NB4 (cell line): ENCODE measurements around the gene KIF22.

Experiments used
- MYC ChIP-seq: IDR thresholded peaks from 2 replicates; pipeline ENCODE4 v1.6.1; 2011; ENCODE audit warnings: low read depth, low read length
- POLR2A ChIP-seq: IDR thresholded peaks from 2 replicates; pipeline ENCODE4 v1.6.1; 2011; ENCODE audit warnings: mild to moderate bottlenecking; ENCODE audit not compliant: insufficient read length; ENCODE audit errors: extremely low read depth
- TF ChIP-seq, protein P1 (sequence below): IDR thresholded peaks from one replicate; pipeline ENCODE4 v1.5.1; 2012; ENCODE audit warnings: low read depth, low read length

DNA sequence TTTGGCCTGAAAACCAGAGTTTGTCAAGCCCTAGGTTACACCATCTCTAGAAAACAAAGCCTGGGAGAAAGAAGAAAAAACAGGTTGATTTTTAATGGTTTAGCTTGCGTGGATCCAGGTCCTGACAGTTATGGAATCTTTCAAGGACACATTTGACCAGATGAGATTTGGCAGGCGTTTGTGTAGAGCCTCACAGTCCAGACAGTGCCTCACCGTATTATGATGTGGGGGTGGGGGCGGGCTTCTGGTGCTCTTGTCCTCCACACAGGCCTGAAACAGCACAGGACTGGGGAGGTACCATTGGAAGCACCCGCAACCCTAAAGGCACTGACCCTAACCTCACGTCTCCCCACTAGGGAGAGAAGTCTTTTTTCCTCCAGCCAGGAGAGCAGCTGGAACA lies 49.3 kb downstream of the KIF22 start:
- TF ChIP-seq, protein P1, sequence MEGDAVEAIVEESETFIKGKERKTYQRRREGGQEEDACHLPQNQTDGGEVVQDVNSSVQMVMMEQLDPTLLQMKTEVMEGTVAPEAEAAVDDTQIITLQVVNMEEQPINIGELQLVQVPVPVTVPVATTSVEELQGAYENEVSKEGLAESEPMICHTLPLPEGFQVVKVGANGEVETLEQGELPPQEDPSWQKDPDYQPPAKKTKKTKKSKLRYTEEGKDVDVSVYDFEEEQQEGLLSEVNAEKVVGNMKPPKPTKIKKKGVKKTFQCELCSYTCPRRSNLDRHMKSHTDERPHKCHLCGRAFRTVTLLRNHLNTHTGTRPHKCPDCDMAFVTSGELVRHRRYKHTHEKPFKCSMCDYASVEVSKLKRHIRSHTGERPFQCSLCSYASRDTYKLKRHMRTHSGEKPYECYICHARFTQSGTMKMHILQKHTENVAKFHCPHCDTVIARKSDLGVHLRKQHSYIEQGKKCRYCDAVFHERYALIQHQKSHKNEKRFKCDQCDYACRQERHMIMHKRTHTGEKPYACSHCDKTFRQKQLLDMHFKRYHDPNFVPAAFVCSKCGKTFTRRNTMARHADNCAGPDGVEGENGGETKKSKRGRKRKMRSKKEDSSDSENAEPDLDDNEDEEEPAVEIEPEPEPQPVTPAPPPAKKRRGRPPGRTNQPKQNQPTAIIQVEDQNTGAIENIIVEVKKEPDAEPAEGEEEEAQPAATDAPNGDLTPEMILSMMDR = no peak
- no peak for TF ChIP-seq POLR2A
- no peak for TF ChIP-seq MYC
